Kidney tubule cell (primary cell): ENCODE results near the gene KRTAP4-3.
"Not testable (repeated sequence)": the region's sequence is repeated elsewhere in the genome, so short reads cannot be mapped to it uniquely, and the experiment has no call there.

Experiments used
- DNase-seq: peaks from one replicate; pipeline ENCODE4 v3.0.0-alpha.2; 2018; ENCODE audit warnings: low spot score

Gene KRTAP4-3

GRCh38 chr17:41117846-41118386 lies 50.1 kb downstream of the KRTAP4-3 start, which contains the start of gene KRTAP4-11:
TSS of gene KRTAP4-11 (minus strand) at chr17:41118373. CDS start at chr17:41118315, 58 bp downstream.
- DNase-seq = not testable (repeated sequence)
